Measurements from ENCODE around the gene PPM1H.

DNA sequence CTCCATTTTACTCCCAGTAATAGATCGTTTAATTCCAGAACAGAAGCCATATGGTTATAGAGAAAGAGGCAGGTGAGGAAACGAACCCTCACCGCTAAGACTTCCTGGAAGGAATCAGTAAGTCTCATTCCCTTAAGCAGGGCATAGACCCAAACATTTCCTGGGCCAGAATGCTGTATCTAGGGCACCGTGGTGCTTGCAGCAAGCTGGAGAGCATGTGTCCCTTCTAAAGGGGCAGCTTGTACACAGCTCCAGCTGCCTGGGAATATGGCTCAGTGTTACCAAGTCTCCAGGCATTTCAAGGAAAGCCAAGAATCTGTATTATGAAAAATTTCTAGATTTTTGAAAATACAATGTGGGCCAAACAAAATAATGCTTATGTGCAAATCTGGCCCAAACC, 73.4 kb downstream of the PPM1H start:
- TF ChIP-seq, protein P1, sequence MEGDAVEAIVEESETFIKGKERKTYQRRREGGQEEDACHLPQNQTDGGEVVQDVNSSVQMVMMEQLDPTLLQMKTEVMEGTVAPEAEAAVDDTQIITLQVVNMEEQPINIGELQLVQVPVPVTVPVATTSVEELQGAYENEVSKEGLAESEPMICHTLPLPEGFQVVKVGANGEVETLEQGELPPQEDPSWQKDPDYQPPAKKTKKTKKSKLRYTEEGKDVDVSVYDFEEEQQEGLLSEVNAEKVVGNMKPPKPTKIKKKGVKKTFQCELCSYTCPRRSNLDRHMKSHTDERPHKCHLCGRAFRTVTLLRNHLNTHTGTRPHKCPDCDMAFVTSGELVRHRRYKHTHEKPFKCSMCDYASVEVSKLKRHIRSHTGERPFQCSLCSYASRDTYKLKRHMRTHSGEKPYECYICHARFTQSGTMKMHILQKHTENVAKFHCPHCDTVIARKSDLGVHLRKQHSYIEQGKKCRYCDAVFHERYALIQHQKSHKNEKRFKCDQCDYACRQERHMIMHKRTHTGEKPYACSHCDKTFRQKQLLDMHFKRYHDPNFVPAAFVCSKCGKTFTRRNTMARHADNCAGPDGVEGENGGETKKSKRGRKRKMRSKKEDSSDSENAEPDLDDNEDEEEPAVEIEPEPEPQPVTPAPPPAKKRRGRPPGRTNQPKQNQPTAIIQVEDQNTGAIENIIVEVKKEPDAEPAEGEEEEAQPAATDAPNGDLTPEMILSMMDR (IDR thresholded peaks at IDR 0.05): no peak
- TF ChIP-seq POLR2A (IDR thresholded peaks at IDR 0.05): no peak

All from heart left ventricle (tissue), 13 donors.